ENCODE results near the gene PDE4D. TPM values are rescaled to one million over a fixed set of nuclear protein-coding genes. Genes with fewer than 3 reads are reported as not detected.

The PDE4D gene
- total RNA-seq (2014; rRNA removed; shearing (Covaris generic)): 24.4 and 34.2 TPM in 2 replicates

GRCh38 chr5:59893429-59894227, at the start of gene PDE4D:
TSS of gene PDE4D (minus strand) at chr5:59893726.
- DNase-seq (ENCODE audit: low spot score): peak; percentile 52

GRCh38 chr5:59937633-59938032, 44.1 kb upstream of the PDE4D start:
- DNase-seq (ENCODE audit: low spot score): no peak

GRCh38 chr5:59923465-59923864, 29.9 kb upstream of the PDE4D start:
- DNase-seq (ENCODE audit: low spot score): no peak

GRCh38 chr5:59922220-59922619, 28.7 kb upstream of the PDE4D start:
- DNase-seq (ENCODE audit: low spot score): no peak

GRCh38 chr5:59921816-59922215, 28.3 kb upstream of the PDE4D start:
- DNase-seq (ENCODE audit: low spot score): no peak

- DNase-seq (ENCODE audit: low spot score): no peak
These were observed 26.0 kb upstream of the PDE4D start for GRCh38 chr5:59919484-59919883.

- DNase-seq (ENCODE audit: low spot score): no peak
These were observed 23.6 kb upstream of the PDE4D start for GRCh38 chr5:59917121-59917520.

- no peak for DNase-seq (ENCODE audit: low spot score)
These were observed 11.7 kb upstream of the PDE4D start for GRCh38 chr5:59905188-59905587.

- no peak for DNase-seq (ENCODE audit: low spot score)
These were observed 3.5 kb upstream of the PDE4D start for GRCh38 chr5:59897075-59897474.

GRCh38 chr5:59891962-59892643, 1.4 kb downstream of the PDE4D start:
- no peak for DNase-seq (ENCODE audit: low spot score)

GRCh38 chr5:59887274-59887673, 6.3 kb downstream of the PDE4D start:
- no peak for DNase-seq (ENCODE audit: low spot score)

- no peak for DNase-seq (ENCODE audit: low spot score)
These were observed 18.9 kb downstream of the PDE4D start for GRCh38 chr5:59874675-59875074.

GRCh38 chr5:59873113-59873512, 20.4 kb downstream of the PDE4D start:
- DNase-seq (ENCODE audit: low spot score): peak; percentile 63

GRCh38 chr5:59866661-59867060, 26.9 kb downstream of the PDE4D start:
- no peak for DNase-seq (ENCODE audit: low spot score)

GRCh38 chr5:59864718-59865117, 28.8 kb downstream of the PDE4D start:
- DNase-seq (ENCODE audit: low spot score): no peak

GRCh38 chr5:59863777-59864176, 29.7 kb downstream of the PDE4D start:
- DNase-seq (ENCODE audit: low spot score): no peak

- DNase-seq (ENCODE audit: low spot score): no peak
These were observed 37.2 kb downstream of the PDE4D start for GRCh38 chr5:59856358-59856757.

- DNase-seq (ENCODE audit: low spot score): no peak
These were observed 42.8 kb downstream of the PDE4D start for GRCh38 chr5:59850766-59851165.

GRCh38 chr5:59847586-59847985, 45.9 kb downstream of the PDE4D start:
- DNase-seq (ENCODE audit: low spot score): no peak

- peak; percentile 52 for DNase-seq (ENCODE audit: low spot score)
These were observed 47.8 kb downstream of the PDE4D start for GRCh38 chr5:59845730-59846129.

- peak; percentile 26 for DNase-seq (ENCODE audit: low spot score)
These were observed 49.9 kb downstream of the PDE4D start for GRCh38 chr5:59843511-59844213.

GRCh38 chr5:59842999-59843398, 50.5 kb downstream of the PDE4D start:
- DNase-seq (ENCODE audit: low spot score): no peak

- DNase-seq (ENCODE audit: low spot score): peak; percentile 79
These were observed 53.3 kb downstream of the PDE4D start for GRCh38 chr5:59840200-59840601.
